Esophagus squamous epithelium (tissue), 4 donors: ENCODE measurements around the gene PXDC1.

ENCODE experiments used
- CTCF ChIP-seq, 6 experiments: fragments of 450-650 bp in 4 of 6; fragments of 200-600 bp in 2 of 6; sonication (generic) in 2 of 6; IDR thresholded peaks; one replicate each; pipeline ENCODE4 v1.5.1; 2016 to 2019; ENCODE audit warnings: antibody characterized with exemption in 6 of 6, mild to moderate bottlenecking in 4 of 6, moderate library complexity in 4 of 6
- POLR2A ChIP-seq, 4 donors: fragments of 450-650 bp; IDR thresholded peaks; one replicate each; pipeline ENCODE4 v1.6.1; 2017; ENCODE audit warnings: antibody characterized with exemption in 4 of 4, mild to moderate bottlenecking in 4 of 4, moderate library complexity in 3 of 4

DNA sequence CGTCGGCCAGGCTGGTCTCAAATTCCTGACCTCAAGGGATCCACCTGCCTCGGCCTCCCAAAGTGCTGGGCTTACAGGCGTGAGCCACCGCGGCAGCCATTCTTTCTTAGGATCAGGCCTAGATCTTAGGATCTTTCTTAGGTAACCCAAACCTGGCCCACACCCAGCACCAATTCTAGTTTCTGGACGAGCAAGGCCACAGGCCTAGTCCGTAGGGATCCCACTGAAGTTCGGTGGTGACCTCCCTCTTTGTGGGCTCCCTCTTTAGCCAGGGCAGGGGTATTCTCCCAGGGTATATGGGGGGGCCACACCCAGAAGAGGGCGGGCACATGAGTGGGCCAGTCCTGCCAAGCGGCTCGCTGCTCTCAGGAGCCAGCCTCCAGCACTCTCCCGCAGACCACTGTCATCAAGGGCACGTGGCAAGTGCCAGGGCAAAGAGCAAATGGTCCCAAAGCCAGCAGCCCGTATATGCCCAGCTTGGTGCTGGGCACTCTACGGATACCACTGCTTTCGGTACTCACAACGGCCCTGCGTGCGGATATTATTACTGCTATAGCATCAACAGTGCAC, 6.5 kb downstream of the PXDC1 start:
- TF ChIP-seq CTCF (IDR thresholded peaks at IDR 0.05) (no peak), POLR2A (IDR thresholded peaks at IDR 0.05) (no peak)
